Measurements from ENCODE around the gene OCA2. TPM values are rescaled to one million over a fixed set of nuclear protein-coding genes. Genes with fewer than 3 reads are reported as not detected.

Gene OCA2
- total RNA-seq, 1 experiment from 2014 or later: 0.31 TPM

DNA sequence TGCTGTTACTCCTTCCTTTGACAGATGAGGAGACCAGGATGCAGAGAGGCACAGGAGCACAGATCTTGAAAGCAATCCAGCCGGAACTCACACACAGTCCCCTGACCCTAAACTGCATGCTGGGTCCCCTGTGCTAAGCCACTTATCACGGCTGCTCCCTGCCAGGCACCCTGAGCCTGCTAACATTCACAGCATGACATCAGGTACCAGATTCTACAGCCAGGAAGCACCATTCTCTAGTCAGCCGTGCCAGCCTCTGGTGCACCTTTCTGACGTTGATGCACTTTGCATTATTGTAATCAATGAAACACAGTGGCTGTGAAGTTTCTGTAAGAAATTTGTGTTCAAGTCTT lies 247.3 kb downstream of the OCA2 start:
- H3K27ac Mint-ChIP-seq: no peak overlapping the region
- H3K9me3 ChIP-seq (ENCODE audit: control insufficient read depth, low read depth, low read length): no peaks in the 10 kb centered on the region

More for the DNA sequence above, 247.3 kb downstream of the OCA2 start:
- no peaks in the 10 kb centered on the region for H3K79me2 ChIP-seq (ENCODE audit: insufficient read depth, low read length)
- H3K27ac ChIP-seq (ENCODE audit: insufficient read length, low read depth, low read length): no peak overlapping the region
- TF ChIP-seq, protein P1, sequence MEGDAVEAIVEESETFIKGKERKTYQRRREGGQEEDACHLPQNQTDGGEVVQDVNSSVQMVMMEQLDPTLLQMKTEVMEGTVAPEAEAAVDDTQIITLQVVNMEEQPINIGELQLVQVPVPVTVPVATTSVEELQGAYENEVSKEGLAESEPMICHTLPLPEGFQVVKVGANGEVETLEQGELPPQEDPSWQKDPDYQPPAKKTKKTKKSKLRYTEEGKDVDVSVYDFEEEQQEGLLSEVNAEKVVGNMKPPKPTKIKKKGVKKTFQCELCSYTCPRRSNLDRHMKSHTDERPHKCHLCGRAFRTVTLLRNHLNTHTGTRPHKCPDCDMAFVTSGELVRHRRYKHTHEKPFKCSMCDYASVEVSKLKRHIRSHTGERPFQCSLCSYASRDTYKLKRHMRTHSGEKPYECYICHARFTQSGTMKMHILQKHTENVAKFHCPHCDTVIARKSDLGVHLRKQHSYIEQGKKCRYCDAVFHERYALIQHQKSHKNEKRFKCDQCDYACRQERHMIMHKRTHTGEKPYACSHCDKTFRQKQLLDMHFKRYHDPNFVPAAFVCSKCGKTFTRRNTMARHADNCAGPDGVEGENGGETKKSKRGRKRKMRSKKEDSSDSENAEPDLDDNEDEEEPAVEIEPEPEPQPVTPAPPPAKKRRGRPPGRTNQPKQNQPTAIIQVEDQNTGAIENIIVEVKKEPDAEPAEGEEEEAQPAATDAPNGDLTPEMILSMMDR (conservative IDR thresholded peaks at IDR 0.05): no peak
- H3K56ac ChIP-seq (ENCODE audit: insufficient read length, low read depth, low read length): no peak overlapping the region
- no peaks in the 10 kb centered on the region for H3K79me1 ChIP-seq (ENCODE audit: insufficient read depth, low read depth, low read length, poor library complexity, severe bottlenecking)
- H4K91ac ChIP-seq (ENCODE audit: insufficient read length, low read depth, low read length): no peak overlapping the region
- no peak overlapping the region for H3K18ac ChIP-seq (ENCODE audit: insufficient read length, low read depth, low read length)
- H2AFZ ChIP-seq (ENCODE audit: low read length): no peak overlapping the region
- WGBS (ENCODE audit: extremely low coverage, insufficient read length, low lambda C conversion rate): no CpG with 5 or more reads among the region's 4 CpGs
- Mint-ChIP-seq H3K36me3 (ENCODE audit: insufficient read depth in 1 of 3, low read depth in 3 of 3) (peaks cover 0 to 10% (median 2%) of the 10 kb centered on the region in 3 experiments; a peak in 4 of 7 replicates), H3K4me1 (no peaks in the 10 kb centered on the region), H3K9me3 (peaks cover 6% of the 10 kb centered on the region in 2 experiments; a peak in 4 of 5 replicates), H3K27me3 (ENCODE audit: low read depth) (peaks cover 7% of the 10 kb centered on the region), H3K4me3 (no peak overlapping the region)
- H2BK5ac ChIP-seq (ENCODE audit: insufficient read length, low read length): no peak overlapping the region
- no peak overlapping the region for H4K8ac ChIP-seq (replicated peaks; ENCODE audit: insufficient read length, low read depth, low read length)
- H4K20me1 ChIP-seq (ENCODE audit: control insufficient read depth, insufficient read depth, insufficient read length): no peaks in the 10 kb centered on the region
- no peak for DNase-seq
- no peaks in the 10 kb centered on the region for H3K4me1 ChIP-seq (ENCODE audit: insufficient read depth, low read length)
- no peak overlapping the region for H2BK15ac ChIP-seq (ENCODE audit: low read depth, low read length)
- H2BK120ac ChIP-seq (ENCODE audit: low read depth, low read length, poor library complexity, severe bottlenecking): no peak overlapping the region
- no peak overlapping the region for H3K23ac ChIP-seq (ENCODE audit: insufficient read length, low read depth, low read length)
- no peaks in the 10 kb centered on the region for H3K23me2 ChIP-seq (ENCODE audit: insufficient read length, low read depth, low read length, poor library complexity, severe bottlenecking)
- H2BK12ac ChIP-seq (ENCODE audit: insufficient read length, low read depth, low read length): no peak overlapping the region
- H3K27me3 ChIP-seq (ENCODE audit: insufficient read depth, low read length): no peaks in the 10 kb centered on the region
- no peak overlapping the region for H4K5ac ChIP-seq (ENCODE audit: insufficient read length, low read depth, low read length)
- no peak overlapping the region for H3K4me2 ChIP-seq (ENCODE audit: insufficient read depth, insufficient read length, low read length)
- H3K14ac ChIP-seq (ENCODE audit: insufficient read depth, low read length): no peak overlapping the region
- H3T11ph ChIP-seq (ENCODE audit: low read length): no peak overlapping the region
- no peak overlapping the region for H3K4ac ChIP-seq (ENCODE audit: low read depth, low read length)
- H3K9ac ChIP-seq (ENCODE audit: extremely low read depth, insufficient read length, low read length): no peak overlapping the region
- H2BK20ac ChIP-seq (ENCODE audit: low read depth, low read length, poor library complexity, severe bottlenecking): no peak overlapping the region
- H2AK5ac ChIP-seq (ENCODE audit: insufficient read length, low read length): no peak overlapping the region

All from H9 (cell line).